OCI-LY1 (cell line): ENCODE data around the gene CACNA2D4.

Experiments
- H2AFZ ChIP-seq: fragments of 200-600 bp; sonication (generic), shearing (Covaris generic); 2 replicates; pipeline ENCODE4 v1.6.0; 2014; ENCODE audit warnings: antibody characterized with exemption, mild to moderate bottlenecking, low read length
- H3F3A ChIP-seq: fragments of 200-600 bp; sonication (generic), shearing (Covaris generic); 2 replicates; pipeline ENCODE4 v1.6.0; 2014; ENCODE audit warnings: mild to moderate bottlenecking, antibody characterized with exemption, low read length, moderate library complexity; ENCODE audit not compliant: insufficient read depth
- H3K27ac ChIP-seq: fragments of 200-600 bp; sonication (generic); 2 replicates; pipeline ENCODE4 v1.5.1; 2014; ENCODE audit warnings: low read length, mixed run types, mild to moderate bottlenecking, low read depth; ENCODE audit not compliant: poor library complexity, severe bottlenecking
- H3K27me3 ChIP-seq: fragments of 200-600 bp; sonication (generic); 2 replicates; pipeline ENCODE4 v1.6.0; 2014; ENCODE audit warnings: antibody characterized with exemption, mild to moderate bottlenecking, low read length, moderate library complexity; ENCODE audit not compliant: insufficient read depth
- H3K36me3 ChIP-seq: fragments of 200-600 bp; sonication (generic); 2 replicates; pipeline ENCODE4 v1.6.1; 2014; ENCODE audit warnings: mild to moderate bottlenecking, antibody characterized with exemption, low read length, moderate library complexity, mixed read lengths; ENCODE audit not compliant: insufficient read depth
- H3K4me1 ChIP-seq: fragments of 200-600 bp; sonication (generic); 2 replicates; pipeline ENCODE4 v1.5.1; 2014; ENCODE audit warnings: mild to moderate bottlenecking, low read length, moderate library complexity; ENCODE audit not compliant: insufficient read depth, severe bottlenecking
- H3K4me2 ChIP-seq: fragments of 200-600 bp; sonication (generic), shearing (Covaris generic); 2 replicates; pipeline ENCODE4 v1.6.1; 2014; ENCODE audit warnings: low read length
- H3K4me3 ChIP-seq: fragments of 200-600 bp; sonication (generic); 2 replicates; pipeline ENCODE4 v1.5.1; 2014; ENCODE audit warnings: low read length, low read depth, mild to moderate bottlenecking, mixed read lengths; ENCODE audit not compliant: poor library complexity, severe bottlenecking
- H3K79me2 ChIP-seq: fragments of 200-600 bp; shearing (Covaris generic); 2 replicates; pipeline ENCODE4 v1.6.1; 2016; ENCODE audit warnings: mixed run types, low read length, mixed read lengths; ENCODE audit not compliant: insufficient read depth
- H3K9ac ChIP-seq: fragments of 200-600 bp; sonication (generic), shearing (Covaris generic); 2 replicates; pipeline ENCODE4 v1.6.1; 2014; ENCODE audit warnings: mild to moderate bottlenecking, low read length, mixed read lengths
- H3K9me2 ChIP-seq: fragments of 200-600 bp; sonication (generic), shearing (Covaris generic); 2 replicates; pipeline ENCODE4 v1.6.1; 2014; ENCODE audit warnings: low read depth, mild to moderate bottlenecking, low read length, mixed read lengths
- H3K9me3 ChIP-seq: fragments of 200-600 bp; shearing (Covaris generic); 2 replicates; pipeline ENCODE4 v1.6.1; 2014; ENCODE audit warnings: low read length, mixed read lengths
- H4K20me1 ChIP-seq: fragments of 200-600 bp; sonication (generic), shearing (Covaris generic); 2 replicates; pipeline ENCODE4 v1.6.0; 2016; ENCODE audit warnings: mild to moderate bottlenecking, low read length; ENCODE audit not compliant: insufficient read depth
- CTCF ChIP-seq: fragments of 200-600 bp; sonication (generic), shearing (Covaris generic); IDR thresholded peaks from 2 replicates; pipeline ENCODE4 v1.5.1; 2017; ENCODE audit warnings: mild to moderate bottlenecking, antibody characterized with exemption, low read length, moderate library complexity, mixed read lengths
- EZH2 ChIP-seq: fragments of 200-600 bp; sonication (generic), shearing (Covaris generic); IDR thresholded peaks from 2 replicates; pipeline ENCODE4 v1.8.0; 2017; ENCODE audit warnings: borderline replicate concordance, mixed run types, mild to moderate bottlenecking, antibody characterized with exemption, low read length, moderate library complexity, mixed read lengths

Gene CACNA2D4

DNA sequence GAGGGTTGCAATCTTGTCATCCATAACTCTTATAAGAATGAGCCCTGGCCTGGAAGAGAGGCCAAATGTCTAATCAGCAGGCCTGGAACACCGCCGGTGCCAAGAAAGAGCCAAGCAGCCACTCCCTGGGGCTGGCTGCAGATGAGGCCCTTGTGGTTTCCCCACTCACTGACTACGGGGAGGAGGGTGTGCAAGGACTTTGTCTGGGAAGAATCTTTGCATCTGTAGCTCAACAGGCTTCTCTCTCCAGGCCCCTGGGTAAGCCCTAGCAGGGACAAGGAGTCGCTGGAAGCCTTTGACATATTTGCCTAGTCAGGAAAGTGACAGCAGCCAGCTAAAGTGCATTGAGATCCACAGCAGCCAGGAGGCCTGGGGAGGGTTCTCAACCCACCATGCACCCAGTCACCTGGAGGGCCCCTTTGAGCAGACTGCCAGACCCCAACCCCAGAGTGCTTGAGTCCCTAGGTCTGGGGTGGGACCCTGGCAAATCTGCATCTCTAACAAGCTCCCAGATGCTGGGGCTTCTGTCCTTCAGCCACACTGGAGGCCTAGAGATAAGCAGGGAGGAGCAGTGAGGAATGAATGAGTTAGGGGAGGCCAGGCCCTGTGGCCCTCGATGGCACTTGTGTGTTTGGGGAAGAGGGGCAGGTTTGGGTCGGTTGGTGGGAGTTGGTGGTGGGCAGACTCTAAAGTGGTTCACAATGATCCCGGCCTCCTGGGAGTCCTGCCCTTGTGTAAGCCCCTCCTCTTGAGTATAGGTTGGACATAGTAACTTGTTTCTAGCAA lies 112.0 kb downstream of the CACNA2D4 start:
- Histone ChIP-seq H3K27ac (no peak overlapping the region), H3K27me3 (no peaks in the 10 kb centered on the region), H2AFZ (no peak overlapping the region), H4K20me1 (no peaks in the 10 kb centered on the region), H3K4me2 (no peak overlapping the region), H3K9me3 (no peaks in the 10 kb centered on the region), H3K4me3 (no peak overlapping the region), H3K79me2 (no peaks in the 10 kb centered on the region), H3K36me3 (no peaks in the 10 kb centered on the region), H3K4me1 (peaks cover 6% of the 10 kb centered on the region), H3F3A (no peaks in the 10 kb centered on the region), H3K9me2 (no peaks in the 10 kb centered on the region), H3K9ac (no peak overlapping the region)
- TF ChIP-seq EZH2 (no peak), CTCF (no peak)

DNA sequence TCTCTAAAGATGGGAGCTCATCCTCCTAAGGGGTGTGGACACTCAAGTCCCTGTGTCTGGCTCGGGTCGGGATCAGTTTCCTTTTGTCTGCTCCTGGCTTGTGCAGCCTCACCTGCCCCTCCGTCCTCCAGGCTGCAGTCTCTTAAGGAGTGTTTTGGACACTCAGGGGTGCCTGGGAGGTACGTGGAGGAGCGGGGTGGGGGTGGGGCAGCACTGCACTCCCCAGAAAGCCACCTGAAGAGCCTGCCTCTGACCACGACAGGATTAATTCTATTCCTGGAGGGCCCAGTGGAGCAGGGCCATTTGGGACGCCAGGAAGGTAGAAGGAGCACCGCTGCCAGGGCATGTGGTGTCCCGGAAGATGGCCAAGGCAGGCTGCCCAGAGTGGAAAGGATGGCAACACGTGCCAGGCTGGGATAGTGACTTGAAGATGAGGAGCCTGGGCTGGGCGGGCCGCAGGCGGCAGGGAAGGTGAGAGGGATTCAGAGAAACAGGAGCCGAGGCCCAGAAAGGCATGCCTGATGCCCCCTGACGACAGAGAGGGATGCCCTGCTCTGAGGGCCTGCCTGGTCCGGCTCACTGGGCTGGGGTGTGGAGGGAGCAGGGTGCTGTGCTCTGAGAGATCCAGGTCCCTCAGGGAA lies 112.9 kb downstream of the CACNA2D4 start:
- peaks cover 11% of the 10 kb centered on the region for H3K4me1 ChIP-seq
- no peaks in the 10 kb centered on the region for H3K27me3 ChIP-seq
- H4K20me1 ChIP-seq: no peaks in the 10 kb centered on the region
- no peaks in the 10 kb centered on the region for H3K79me2 ChIP-seq
- no peak for TF ChIP-seq CTCF
- TF ChIP-seq EZH2: no peak
- no peak overlapping the region for H2AFZ ChIP-seq
- H3K9me2 ChIP-seq: no peaks in the 10 kb centered on the region
- no peaks in the 10 kb centered on the region for H3F3A ChIP-seq
- H3K9me3 ChIP-seq: no peaks in the 10 kb centered on the region
- H3K36me3 ChIP-seq: no peaks in the 10 kb centered on the region
- H3K4me2 ChIP-seq: no peak overlapping the region
- H3K9ac ChIP-seq: no peak overlapping the region
- H3K4me3 ChIP-seq: no peak overlapping the region
- H3K27ac ChIP-seq: no peak overlapping the region

DNA sequence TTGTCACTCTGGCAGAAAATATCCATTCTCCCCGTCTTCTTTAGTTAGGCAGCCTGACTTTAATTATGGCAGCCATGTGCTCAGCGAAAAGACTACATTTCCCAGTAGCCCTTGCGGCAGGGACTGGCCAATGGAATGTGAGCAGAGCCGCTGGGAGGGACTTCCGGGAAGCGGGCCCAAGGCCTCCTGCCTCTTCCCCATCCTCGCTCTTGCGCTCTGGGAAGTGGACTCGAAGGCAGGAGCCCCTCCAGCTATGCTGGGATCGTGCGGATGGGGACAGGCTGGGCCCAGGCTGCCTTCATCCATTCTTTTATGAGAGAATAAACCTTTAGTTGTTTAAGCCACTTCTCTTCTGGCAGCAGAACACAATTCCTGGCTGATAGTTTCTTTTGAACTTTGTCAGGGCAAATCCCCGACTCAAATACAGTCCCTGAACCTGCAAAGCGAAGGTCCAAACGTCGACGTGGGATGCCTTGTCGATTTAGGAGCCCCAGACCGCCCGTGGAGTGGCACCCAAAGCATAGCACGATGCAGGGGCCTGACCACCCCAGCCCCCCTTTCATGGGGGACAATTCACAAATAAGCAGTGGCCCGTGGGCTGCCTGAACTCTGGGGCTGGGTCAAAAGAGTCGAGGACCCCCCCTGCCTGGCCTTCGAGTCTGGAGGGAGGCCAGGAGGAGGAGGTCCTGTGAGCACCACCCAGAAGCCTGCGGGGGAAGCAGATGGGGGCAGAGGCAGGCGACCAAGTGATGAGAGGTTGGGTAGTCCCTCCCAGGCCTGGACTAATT lies 113.7 kb downstream of the CACNA2D4 start:
- H3K4me3 ChIP-seq: peak overlapping the region; percentile 26
- H3K27ac ChIP-seq: no peak overlapping the region
- H3K9me2 ChIP-seq: no peaks in the 10 kb centered on the region
- H3F3A ChIP-seq: no peaks in the 10 kb centered on the region
- no peaks in the 10 kb centered on the region for H3K79me2 ChIP-seq
- H3K4me1 ChIP-seq: peaks cover 11% of the 10 kb centered on the region
- H3K27me3 ChIP-seq: no peaks in the 10 kb centered on the region
- H3K9me3 ChIP-seq: no peaks in the 10 kb centered on the region
- H3K4me2 ChIP-seq: peak overlapping the region; percentile 62
- peak overlapping the region; percentile 50 for H2AFZ ChIP-seq
- H3K9ac ChIP-seq: peak overlapping the region; percentile 9; the same call in 1 of the 2 replicates
- no peak for TF ChIP-seq EZH2
- TF ChIP-seq CTCF: no peak
- no peaks in the 10 kb centered on the region for H3K36me3 ChIP-seq
- no peaks in the 10 kb centered on the region for H4K20me1 ChIP-seq
